SHP77 treated with DMSO at 0.1 percent for 48 hours (cell line): Measurements from ENCODE around the gene PITPNB.

Experiments
- DNase-seq: peaks from one replicate; lab custom pipeline; 2025; lab: John Stamatoyannopoulos, UW

Gene PITPNB

DNA sequence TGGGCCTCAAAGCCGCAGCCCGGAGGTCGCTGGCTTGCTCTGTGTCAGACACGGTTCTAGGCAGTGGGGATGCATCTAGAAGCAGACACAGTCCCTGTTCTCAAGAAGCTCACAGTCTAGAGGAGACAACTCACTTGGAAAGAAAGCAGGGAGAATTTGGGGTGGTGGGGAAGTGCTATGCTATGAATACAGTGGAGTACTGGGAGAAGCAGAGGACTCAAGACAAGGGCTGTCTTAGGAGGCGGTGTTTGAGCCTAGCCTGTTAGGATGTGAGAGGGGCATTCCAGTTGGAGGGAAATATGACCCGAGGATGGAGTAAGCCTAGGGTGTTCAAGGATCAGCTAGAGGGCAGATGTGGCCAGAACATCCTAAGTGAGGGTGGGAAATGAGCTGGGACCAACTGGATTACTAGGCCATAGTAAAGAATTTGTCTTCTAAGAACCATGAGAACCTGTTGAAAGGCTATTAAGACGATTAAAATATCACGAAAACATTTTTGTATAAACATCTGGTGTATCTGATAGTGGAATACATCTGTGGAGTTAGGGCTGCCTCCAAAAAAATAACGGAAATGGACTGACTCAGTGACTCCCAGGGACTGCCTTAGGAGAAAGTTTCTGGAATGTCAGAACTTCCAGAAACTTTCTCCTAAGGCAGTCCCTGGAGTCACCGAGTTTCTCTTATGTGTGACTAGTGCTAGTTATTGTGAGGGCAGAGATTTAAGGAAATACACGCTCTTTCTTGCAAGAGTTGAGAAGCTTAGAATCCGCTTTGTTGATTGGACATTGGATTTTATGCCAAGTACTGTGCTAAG lies 1.1 kb upstream of the PITPNB start:
- DNase-seq: no peak

DNA sequence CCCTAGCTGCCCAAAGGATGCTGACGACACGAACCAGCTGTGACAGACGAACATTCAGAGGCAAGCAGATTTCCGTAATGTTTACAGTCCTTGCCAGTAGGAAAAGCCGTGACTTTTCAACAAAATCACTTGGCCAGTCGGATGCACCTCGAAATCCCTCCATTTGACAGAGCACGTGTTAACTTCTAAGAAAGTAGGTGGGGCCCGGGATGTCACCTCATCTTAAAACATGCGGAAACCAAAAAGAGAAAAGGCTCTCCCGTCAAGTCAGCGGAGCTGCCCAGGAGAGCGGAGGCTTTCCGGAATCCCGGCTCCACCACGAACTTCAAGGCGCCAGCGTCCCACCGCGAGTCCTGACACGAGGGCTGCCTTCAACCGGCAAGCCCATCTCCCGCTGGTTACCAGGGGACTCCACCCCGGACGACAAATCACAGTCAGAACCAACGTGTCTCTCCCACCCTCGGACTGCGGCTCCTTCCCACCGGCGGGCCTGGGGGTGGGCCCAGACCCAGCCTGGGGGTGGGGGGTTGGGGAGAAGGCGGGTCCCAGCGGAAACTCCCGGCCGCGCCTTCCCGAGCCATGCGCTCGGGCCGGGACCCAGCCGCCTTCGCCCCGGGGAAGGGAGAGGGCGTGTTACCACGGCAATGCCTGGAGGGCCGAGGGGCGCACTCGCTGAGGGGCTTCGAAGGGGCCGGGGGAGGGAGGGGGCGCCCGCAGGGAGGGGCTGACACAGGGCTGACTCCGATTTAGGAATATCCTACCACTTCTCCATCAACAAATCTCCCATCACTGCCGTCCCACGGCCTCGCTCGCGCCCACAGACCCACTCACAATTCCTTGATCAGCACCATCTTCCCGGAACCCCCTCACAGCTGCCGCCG lies 475 bp downstream of the PITPNB start:
- DNase-seq: peak; percentile 7

DNA sequence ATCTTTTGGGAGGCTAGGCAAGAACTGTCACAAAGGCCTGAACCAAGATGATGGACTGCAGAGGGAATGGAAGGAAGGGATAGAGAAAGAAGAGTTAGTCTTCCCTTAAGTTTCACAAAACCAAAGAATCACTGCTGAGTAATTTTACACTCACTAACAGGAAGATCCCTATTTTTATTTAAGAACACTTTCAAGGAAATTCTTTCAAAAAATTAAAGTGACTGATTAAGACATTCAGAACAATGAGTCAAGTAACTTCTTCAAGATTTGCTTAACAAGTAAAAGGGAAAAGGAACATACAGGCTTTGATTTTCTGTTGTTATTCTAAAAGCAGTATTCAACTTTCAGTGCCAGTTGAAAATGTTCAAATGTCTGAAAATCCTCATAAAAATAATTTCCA lies 3.1 kb downstream of the PITPNB start:
- DNase-seq: no peak

DNA sequence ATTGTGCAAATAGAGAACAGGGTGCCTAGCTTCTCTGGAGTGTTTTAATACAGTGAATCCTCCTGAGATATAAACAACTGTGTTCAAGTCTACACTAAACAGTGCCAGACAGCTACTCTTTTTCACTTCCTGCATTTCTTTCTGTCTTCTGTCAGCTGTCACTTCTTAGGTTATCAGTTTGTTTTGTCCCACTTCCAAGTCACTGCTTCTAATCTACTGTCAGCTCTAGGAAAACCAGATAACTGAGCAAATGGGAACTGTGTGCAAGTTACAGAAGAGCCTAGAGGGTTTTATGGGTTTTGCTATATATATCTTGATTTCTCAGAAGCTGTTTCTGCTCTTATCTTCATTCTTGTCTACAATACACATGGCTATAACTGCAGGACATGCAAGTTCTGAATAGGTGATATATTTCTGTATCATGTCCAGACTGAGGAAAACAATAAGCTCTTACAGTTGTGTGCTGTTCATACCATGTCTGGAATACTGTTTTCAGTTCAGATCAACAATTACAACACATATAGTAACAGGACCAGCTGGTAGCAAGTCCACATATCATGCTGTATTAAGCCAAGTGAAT lies 5.8 kb downstream of the PITPNB start:
- DNase-seq: no peak

- DNase-seq: no peak
Measured at GRCh38 chr22:27912101-27912500, 7.0 kb downstream of the PITPNB start.

- no peak for DNase-seq
Measured at GRCh38 chr22:27911330-27911729, 7.7 kb downstream of the PITPNB start.

DNA sequence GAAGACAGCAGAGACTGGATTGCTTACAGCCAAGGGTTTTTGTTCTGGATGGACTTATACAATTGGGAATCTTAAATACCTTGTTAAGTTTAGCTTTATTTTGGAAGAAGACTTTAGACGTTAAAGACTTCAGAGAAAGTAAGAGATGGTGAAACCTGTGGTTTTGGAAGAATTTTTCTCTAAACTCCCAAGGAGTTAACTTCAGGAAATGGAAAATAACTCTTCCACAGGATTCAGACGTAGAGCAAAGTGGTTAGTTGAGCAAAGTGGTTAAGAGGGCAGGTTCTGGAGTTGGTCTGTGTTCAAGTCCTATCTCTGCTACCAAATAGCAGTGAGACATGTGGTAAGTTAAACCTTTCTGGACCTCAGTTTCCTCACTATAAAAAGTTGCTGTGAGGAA lies 12.8 kb downstream of the PITPNB start:
- no peak for DNase-seq

- DNase-seq: no peak
Measured at GRCh38 chr22:27905653-27906052, 13.4 kb downstream of the PITPNB start.

- no peak for DNase-seq
Measured at GRCh38 chr22:27903805-27904473, 15.1 kb downstream of the PITPNB start.

DNA sequence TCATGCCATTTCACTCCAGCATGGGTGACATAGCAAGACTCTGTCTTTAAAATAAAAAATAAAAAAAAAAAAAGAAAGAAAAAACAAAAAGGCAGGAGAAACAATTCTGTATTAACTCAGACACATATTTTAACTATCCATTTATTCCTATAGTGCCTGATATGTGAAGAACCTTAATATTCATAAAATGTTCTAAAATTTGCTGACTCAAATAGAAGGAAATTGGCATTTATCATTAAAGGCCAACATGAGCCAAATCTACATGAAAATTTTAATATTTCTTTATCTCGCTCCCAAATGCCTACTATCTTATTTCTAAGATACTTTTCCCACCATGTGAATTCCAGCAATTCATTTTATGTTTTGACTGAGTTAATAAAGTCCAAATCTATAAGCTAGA lies 18.9 kb downstream of the PITPNB start:
- DNase-seq: no peak

DNA sequence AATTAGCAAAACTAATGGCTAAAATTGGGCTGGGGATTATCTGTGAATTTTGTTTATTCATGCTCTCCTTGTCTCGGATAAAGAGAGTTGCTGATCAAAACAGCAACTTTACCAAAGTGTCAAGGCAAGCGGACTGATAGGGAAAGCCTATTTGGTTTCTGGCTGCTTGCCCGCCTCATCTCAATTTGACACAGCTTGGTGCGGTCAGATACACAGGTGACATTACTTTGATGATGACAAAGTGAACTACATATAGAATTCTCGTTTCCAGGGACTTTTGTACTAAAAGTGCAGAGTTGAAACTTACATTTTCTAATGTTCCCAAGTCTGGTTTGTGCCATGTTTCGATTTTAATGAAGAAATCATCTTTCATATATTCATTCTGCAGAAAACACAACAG lies 22.8 kb downstream of the PITPNB start:
- no peak for DNase-seq

DNA sequence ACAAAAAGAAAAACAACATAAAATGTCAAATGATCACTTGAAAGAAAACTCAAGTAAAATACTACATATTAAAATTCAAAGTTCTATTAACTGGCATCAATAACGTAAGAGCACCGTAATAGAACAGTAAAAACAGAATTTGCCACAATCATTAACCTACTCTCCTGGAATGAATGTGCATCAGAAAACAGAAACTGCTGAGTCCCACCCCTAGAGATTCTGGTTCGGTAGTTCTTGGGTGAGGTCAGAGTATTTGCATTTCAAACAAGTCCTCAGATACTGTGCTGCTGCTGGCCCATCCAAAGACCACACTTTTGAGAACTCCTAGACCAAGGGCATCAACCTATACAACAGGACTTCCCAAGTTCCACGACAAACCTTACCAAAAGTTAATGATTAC lies 23.5 kb downstream of the PITPNB start:
- DNase-seq: no peak

GRCh38 chr22:27892811-27893210 lies 26.2 kb downstream of the PITPNB start:
- DNase-seq: no peak

DNA sequence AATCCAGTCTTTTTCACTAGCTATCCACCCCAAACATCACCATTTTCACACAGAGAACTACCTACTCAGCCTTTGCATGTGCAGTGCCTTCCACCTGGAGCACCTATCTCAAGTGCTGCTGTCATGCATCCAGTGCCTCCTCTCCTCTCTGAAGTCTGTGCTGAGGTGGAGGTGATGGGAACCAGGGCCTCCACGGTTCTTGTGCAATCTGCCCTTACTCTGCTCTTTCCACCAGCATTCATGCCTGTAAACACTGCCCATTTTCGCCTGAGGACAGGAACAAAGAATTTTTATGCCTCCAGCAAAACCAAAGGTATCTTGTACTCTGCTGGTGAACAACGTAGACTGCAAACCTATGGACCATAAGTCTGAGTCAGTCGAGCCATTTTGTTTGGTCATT lies 27.0 kb downstream of the PITPNB start:
- DNase-seq: no peak

DNA sequence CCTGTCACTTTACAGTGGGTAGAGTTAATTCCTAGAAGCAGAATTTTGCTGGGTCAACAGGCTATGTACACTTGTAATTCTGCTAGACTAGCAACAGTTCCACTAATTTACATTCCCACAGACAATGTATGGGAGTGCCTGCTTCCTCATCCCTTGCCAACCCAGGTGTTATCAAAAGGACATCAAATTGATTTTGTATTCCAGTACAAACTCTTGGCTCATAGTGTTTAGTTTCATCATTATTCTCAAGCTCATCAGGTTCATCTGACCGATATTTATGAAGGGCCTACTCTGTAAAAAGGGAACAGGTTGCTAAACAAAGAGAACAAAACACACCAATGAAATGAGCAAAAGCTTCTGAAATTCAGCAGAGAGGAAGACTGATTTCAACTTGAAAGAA lies 30.7 kb downstream of the PITPNB start:
- no peak for DNase-seq

DNA sequence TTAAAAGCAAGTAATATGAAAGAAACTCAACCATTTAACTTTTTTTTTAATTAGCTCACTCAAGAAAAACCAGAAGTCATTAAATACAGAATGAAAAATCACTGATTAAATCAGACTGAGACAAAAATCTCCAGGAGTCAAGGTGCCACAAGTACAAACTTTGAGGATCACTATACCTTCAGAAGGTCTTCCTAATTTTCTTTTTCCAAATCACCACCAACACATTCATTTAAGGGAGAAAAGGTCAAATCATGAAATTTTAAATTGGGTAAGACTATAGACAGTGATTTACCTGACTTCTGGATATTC lies 32.3 kb downstream of the PITPNB start:
- DNase-seq: no peak

GRCh38 chr22:27885977-27886842 lies 32.8 kb downstream of the PITPNB start:
- DNase-seq: peak; percentile 1

DNA sequence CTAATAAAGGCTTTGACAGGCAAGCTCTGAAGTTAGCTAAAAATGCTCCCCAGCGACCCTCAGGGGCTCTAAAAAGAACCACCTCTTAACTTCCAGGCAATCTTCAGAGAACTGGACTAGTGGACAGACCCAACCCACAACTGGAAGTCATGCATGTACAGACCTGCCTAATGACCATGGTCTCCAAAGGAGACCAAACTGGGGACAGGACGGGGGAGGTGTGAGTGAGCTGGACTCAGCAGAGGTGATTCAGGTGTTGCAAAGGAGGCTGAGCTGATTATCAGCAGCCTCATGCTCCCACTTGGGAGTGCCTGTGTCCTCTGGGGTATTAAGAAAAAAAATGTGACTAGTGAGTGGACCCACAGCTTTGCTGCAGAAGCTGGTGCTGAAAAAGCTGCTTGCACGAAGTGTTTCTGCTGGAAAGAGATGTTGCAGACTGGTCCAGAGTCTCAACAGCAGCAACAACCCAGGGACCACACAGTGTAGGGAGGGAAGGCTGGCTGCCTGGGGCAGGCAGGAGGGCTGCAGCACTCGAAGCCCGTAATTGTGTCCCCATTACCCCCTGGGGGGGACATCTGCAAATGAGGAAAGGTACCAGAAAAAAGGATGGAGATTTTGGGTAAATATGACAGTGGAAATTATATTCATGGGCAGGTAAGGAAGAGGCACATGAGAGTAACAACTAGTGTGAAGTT lies 35.3 kb downstream of the PITPNB start:
- no peak for DNase-seq

- DNase-seq: no peak
Measured at GRCh38 chr22:27882507-27883290, 36.4 kb downstream of the PITPNB start.

GRCh38 chr22:27881421-27881820 lies 37.6 kb downstream of the PITPNB start:
- no peak for DNase-seq
